ENCODE data around the gene IL10. TPM values are rescaled to one million over a fixed set of nuclear protein-coding genes. Genes with fewer than 3 reads are reported as not detected.

The IL10 gene
- total and polyA plus RNA-seq, 2 experiments from 2014 or later, result not detected

- no peaks in the 10 kb centered on the region for H3K36me3 ChIP-seq
- H3K4me3 ChIP-seq, result no peak overlapping the region
- H3K27me3 ChIP-seq, result peaks cover 15% of the 10 kb centered on the region
- no peaks in the 10 kb centered on the region for H3K9me3 ChIP-seq (ENCODE audit: low read depth)
- H3K4me1 ChIP-seq (ENCODE audit: low read depth), result no peaks in the 10 kb centered on the region
- no peak for DNase-seq (ENCODE audit: low read depth in 1 of 2, low spot score in 1 of 2)
- no peak for TF ChIP-seq CTCF (IDR thresholded peaks at IDR 0.05; ENCODE audit: low read depth, low read length)
- H3K27ac ChIP-seq, result no peak overlapping the region
These were observed 30.1 kb upstream of the IL10 start for GRCh38 chr1:206802401-206802800.

GRCh38 chr1:206801467-206801866 lies 29.2 kb upstream of the IL10 start:
- Histone ChIP-seq H3K36me3 (no peaks in the 10 kb centered on the region), H3K27me3 (peaks cover 15% of the 10 kb centered on the region), H3K27ac (no peak overlapping the region), H3K4me1 (ENCODE audit: low read depth) (no peaks in the 10 kb centered on the region), H3K9me3 (ENCODE audit: low read depth) (no peaks in the 10 kb centered on the region), H3K4me3 (no peak overlapping the region)
- DNase-seq (ENCODE audit: low read depth in 1 of 2, low spot score in 1 of 2), result no peak
- TF ChIP-seq CTCF (IDR thresholded peaks at IDR 0.05; ENCODE audit: low read depth, low read length), result no peak

- TF ChIP-seq CTCF (IDR thresholded peaks at IDR 0.05; ENCODE audit: low read depth, low read length), result no peak
- peaks cover 13% of the 10 kb centered on the region for H3K27me3 ChIP-seq
- no peak overlapping the region for H3K4me3 ChIP-seq
- no peak for DNase-seq (ENCODE audit: low read depth in 1 of 2, low spot score in 1 of 2)
- H3K27ac ChIP-seq, result no peak overlapping the region
- no peaks in the 10 kb centered on the region for H3K9me3 ChIP-seq (ENCODE audit: low read depth)
- H3K36me3 ChIP-seq, result no peaks in the 10 kb centered on the region
- no peaks in the 10 kb centered on the region for H3K4me1 ChIP-seq (ENCODE audit: low read depth)
These were observed 28.6 kb upstream of the IL10 start for GRCh38 chr1:206800891-206801290.

GRCh38 chr1:206800411-206800810 lies 28.1 kb upstream of the IL10 start:
- no peak for TF ChIP-seq CTCF (IDR thresholded peaks at IDR 0.05; ENCODE audit: low read depth, low read length)
- no peaks in the 10 kb centered on the region for H3K36me3 ChIP-seq
- no peaks in the 10 kb centered on the region for H3K4me1 ChIP-seq (ENCODE audit: low read depth)
- no peak for DNase-seq (ENCODE audit: low read depth in 1 of 2, low spot score in 1 of 2)
- H3K9me3 ChIP-seq (ENCODE audit: low read depth), result no peaks in the 10 kb centered on the region
- H3K27ac ChIP-seq, result no peak overlapping the region
- H3K4me3 ChIP-seq, result no peak overlapping the region
- peaks cover 9% of the 10 kb centered on the region for H3K27me3 ChIP-seq

- TF ChIP-seq CTCF (IDR thresholded peaks at IDR 0.05; ENCODE audit: low read depth, low read length), result no peak
- H3K9me3 ChIP-seq (ENCODE audit: low read depth), result no peaks in the 10 kb centered on the region
- no peaks in the 10 kb centered on the region for H3K36me3 ChIP-seq
These were observed 27.0 kb upstream of the IL10 start for GRCh38 chr1:206799311-206799710.

More at GRCh38 chr1:206799311-206799710, 27.0 kb upstream of the IL10 start:
- Histone ChIP-seq H3K4me1 (ENCODE audit: low read depth) (no peaks in the 10 kb centered on the region), H3K4me3 (no peak overlapping the region), H3K27ac (no peak overlapping the region), H3K27me3 (no peaks in the 10 kb centered on the region)
- no peak for DNase-seq (ENCODE audit: low read depth in 1 of 2, low spot score in 1 of 2)
